ENCODE measurements around the gene SERAC1. TPM values are rescaled to one million over a fixed set of nuclear protein-coding genes. Genes with fewer than 3 reads are reported as not detected.

Gene SERAC1
- total RNA-seq, 2 donors from 2014 or later = 15.1 to 19.4 TPM

DNA sequence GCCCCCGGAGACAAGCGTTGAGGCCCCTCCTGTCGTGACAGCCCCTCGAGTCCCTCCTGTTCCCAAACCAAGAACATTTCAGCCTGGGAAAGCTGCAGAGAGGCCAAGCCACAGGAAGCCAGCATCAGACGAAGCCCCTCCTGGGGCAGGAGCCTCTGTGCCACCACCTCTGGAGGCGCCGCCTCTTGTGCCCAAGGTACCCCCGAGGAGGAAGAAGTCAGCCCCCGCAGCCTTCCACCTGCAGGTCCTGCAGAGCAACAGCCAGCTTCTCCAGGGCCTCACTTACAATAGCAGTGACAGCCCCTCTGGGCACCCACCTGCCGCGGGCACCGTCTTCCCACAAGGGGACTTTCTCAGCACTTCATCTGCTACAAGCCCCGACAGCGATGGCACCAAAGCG is 72.4 kb downstream of the SERAC1 start:
- Histone ChIP-seq H3K36me3 (ENCODE audit: control insufficient read depth, insufficient read depth, low read length) (peaks cover 52% of the 10 kb centered on the region), H3K27me3 (ENCODE audit: control insufficient read depth, insufficient read depth, low read length, poor library complexity, severe bottlenecking) (no peaks in the 10 kb centered on the region), H3K4me1 (ENCODE audit: control insufficient read depth, insufficient read depth, low read length) (no peaks in the 10 kb centered on the region), H3K9me3 (ENCODE audit: control insufficient read depth, low read length) (no peaks in the 10 kb centered on the region), H3K4me3 (ENCODE audit: low read length) (no peak overlapping the region), H3K9ac (ENCODE audit: extremely low read depth, low read length, poor library complexity, severe bottlenecking) (no peak overlapping the region), H3K27ac (ENCODE audit: low read depth, low read length) (no peak overlapping the region)
- Mint-ChIP-seq H3K27ac (no peak overlapping the region), H3K9me3 (no peaks in the 10 kb centered on the region), H3K36me3 (ENCODE audit: low read depth) (peaks cover 41% of the 10 kb centered on the region), H3K4me1 (no peaks in the 10 kb centered on the region), H3K4me3 (no peak overlapping the region), H3K27me3 (ENCODE audit: insufficient read depth) (no peaks in the 10 kb centered on the region)
- 95 to 97% methylated on average over 9 to 15 of the region's 15 CpGs for WGBS, 2 experiments (ENCODE audit: insufficient coverage in 1 of 2, insufficient read length in 1 of 2)
- no peak for DNase-seq
- TF ChIP-seq, protein P1, sequence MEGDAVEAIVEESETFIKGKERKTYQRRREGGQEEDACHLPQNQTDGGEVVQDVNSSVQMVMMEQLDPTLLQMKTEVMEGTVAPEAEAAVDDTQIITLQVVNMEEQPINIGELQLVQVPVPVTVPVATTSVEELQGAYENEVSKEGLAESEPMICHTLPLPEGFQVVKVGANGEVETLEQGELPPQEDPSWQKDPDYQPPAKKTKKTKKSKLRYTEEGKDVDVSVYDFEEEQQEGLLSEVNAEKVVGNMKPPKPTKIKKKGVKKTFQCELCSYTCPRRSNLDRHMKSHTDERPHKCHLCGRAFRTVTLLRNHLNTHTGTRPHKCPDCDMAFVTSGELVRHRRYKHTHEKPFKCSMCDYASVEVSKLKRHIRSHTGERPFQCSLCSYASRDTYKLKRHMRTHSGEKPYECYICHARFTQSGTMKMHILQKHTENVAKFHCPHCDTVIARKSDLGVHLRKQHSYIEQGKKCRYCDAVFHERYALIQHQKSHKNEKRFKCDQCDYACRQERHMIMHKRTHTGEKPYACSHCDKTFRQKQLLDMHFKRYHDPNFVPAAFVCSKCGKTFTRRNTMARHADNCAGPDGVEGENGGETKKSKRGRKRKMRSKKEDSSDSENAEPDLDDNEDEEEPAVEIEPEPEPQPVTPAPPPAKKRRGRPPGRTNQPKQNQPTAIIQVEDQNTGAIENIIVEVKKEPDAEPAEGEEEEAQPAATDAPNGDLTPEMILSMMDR (conservative IDR thresholded peaks at IDR 0.05) = no peak

GRCh38 chr6:158095031-158095430 is 73.0 kb downstream of the SERAC1 start:
- no peaks in the 10 kb centered on the region for H3K27me3 Mint-ChIP-seq (ENCODE audit: insufficient read depth)

DNA sequence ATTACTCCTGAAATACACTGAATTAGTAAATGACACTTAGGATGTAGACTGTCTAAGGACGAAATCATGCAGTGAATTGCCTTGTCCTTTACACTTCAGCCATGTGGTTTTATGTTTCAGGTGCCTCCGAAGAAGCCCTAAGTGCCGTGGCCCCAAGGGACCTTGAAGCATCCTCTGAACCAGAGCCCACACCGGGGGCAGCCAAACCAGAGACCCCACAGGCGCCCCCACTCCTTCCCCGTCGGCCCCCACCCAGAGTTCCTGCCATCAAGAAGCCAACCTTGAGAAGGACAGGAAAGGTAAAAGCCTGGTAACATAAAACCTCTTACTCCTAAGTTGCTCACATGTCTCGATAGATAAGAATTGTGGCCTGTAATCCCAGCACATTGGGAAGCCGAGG is 75.3 kb downstream of the SERAC1 start:
- Histone ChIP-seq H3K4me3 (ENCODE audit: low read length) (no peak overlapping the region), H3K27ac (ENCODE audit: low read depth, low read length) (no peak overlapping the region), H3K4me1 (ENCODE audit: control insufficient read depth, insufficient read depth, low read length) (no peaks in the 10 kb centered on the region), H3K36me3 (ENCODE audit: control insufficient read depth, insufficient read depth, low read length) (peaks cover 64% of the 10 kb centered on the region), H3K9ac (ENCODE audit: extremely low read depth, low read length, poor library complexity, severe bottlenecking) (no peak overlapping the region), H3K9me3 (ENCODE audit: control insufficient read depth, low read length) (no peaks in the 10 kb centered on the region), H3K27me3 (ENCODE audit: control insufficient read depth, insufficient read depth, low read length, poor library complexity, severe bottlenecking) (no peaks in the 10 kb centered on the region)
- 93 to 98% methylated on average over 6 to 9 of the region's 9 CpGs for WGBS, 2 experiments (ENCODE audit: insufficient coverage in 1 of 2, insufficient read length in 1 of 2)
- TF ChIP-seq, protein P1 (conservative IDR thresholded peaks at IDR 0.05) = no peak
- Mint-ChIP-seq H3K27ac (no peak overlapping the region), H3K4me3 (no peak overlapping the region), H3K36me3 (ENCODE audit: low read depth) (peaks cover 59% of the 10 kb centered on the region), H3K9me3 (no peaks in the 10 kb centered on the region), H3K4me1 (no peaks in the 10 kb centered on the region), H3K27me3 (ENCODE audit: insufficient read depth) (no peaks in the 10 kb centered on the region)
- DNase-seq = no peak

More at GRCh38 chr6:158095031-158095430, 73.0 kb downstream of the SERAC1 start:
- Histone ChIP-seq H3K9ac (ENCODE audit: extremely low read depth, low read length, poor library complexity, severe bottlenecking) (no peak overlapping the region), H3K36me3 (ENCODE audit: control insufficient read depth, insufficient read depth, low read length) (peaks cover 52% of the 10 kb centered on the region), H3K4me1 (ENCODE audit: control insufficient read depth, insufficient read depth, low read length) (no peaks in the 10 kb centered on the region), H3K27ac (ENCODE audit: low read depth, low read length) (no peak overlapping the region), H3K27me3 (ENCODE audit: control insufficient read depth, insufficient read depth, low read length, poor library complexity, severe bottlenecking) (no peaks in the 10 kb centered on the region), H3K9me3 (ENCODE audit: control insufficient read depth, low read length) (no peaks in the 10 kb centered on the region), H3K4me3 (ENCODE audit: low read length) (no peak overlapping the region)
- TF ChIP-seq, protein P1 (conservative IDR thresholded peaks at IDR 0.05) = no peak
- Mint-ChIP-seq H3K36me3 (ENCODE audit: low read depth) (peaks cover 46% of the 10 kb centered on the region), H3K9me3 (no peaks in the 10 kb centered on the region), H3K4me3 (no peak overlapping the region), H3K27ac (no peak overlapping the region), H3K4me1 (no peaks in the 10 kb centered on the region)
- DNase-seq = no peak
- WGBS, 2 experiments (ENCODE audit: insufficient coverage in 1 of 2, insufficient read length in 1 of 2) = 93 to 100% methylated on average over 3 to 6 of the region's 6 CpGs

Measured in endodermal cell (in vitro differentiated cells).